HepG2 (cell line): ENCODE results near the gene IL15. TPM values are rescaled to one million over a fixed set of nuclear protein-coding genes. Genes with fewer than 3 reads are reported as not detected.

ENCODE experiments used
- ATAC-seq: fragments of 200-7000 bp; cut with Tn5 transposase; 3 replicates; pipeline ENCODE4 v1.9.1; 2020; ENCODE audit warnings: mild to moderate bottlenecking, moderate library complexity
- BruUV-seq: library from RNA; stranded (reverse); fragments of 400-500 nt; replicated peaks from 2 replicates; lab custom pipeline; 2021; lab: Mats Ljungman, UMichigan
- CTCF ChIA-PET: fragments of 300-600 bp; formaldehyde crosslinking; extraction: SDS; loops from one replicate; lab custom pipeline; 2021; ENCODE audit warnings: low total read pairs, inconsistent platforms, low intra/inter-chr PET ratio; lab: Yijun Ruan, JAX
- POLR2A ChIA-PET: fragments of 350-600 bp; sonication (Branson Sonifier 250); formaldehyde crosslinking; loops from one replicate; lab custom pipeline; 2020; ENCODE audit warnings: antibody characterized with exemption, inconsistent platforms; lab: Yijun Ruan, JAX
- DNase-seq: peaks from one replicate; pipeline ENCODE4 v3.0.0-alpha.2; 2015; ENCODE audit warnings: low spot score
- FAIRE-seq: peaks from 3 replicates; lab custom pipeline; 2011; peaks lifted over from hg19 to GRCh38; lab: Jason Lieb, UNC
- H2AFZ ChIP-seq: one replicate; pipeline ENCODE4 v1.6.1; 2011; ENCODE audit warnings: low read length, inconsistent platforms
- H3K27ac ChIP-seq: fragments of 300-600 bp; 3 replicates; pipeline ENCODE4 v1.8.0; 2011; ENCODE audit warnings: mixed run types, mild to moderate bottlenecking, mixed read lengths, low read length, inconsistent platforms; ENCODE audit not compliant: insufficient read depth; ENCODE audit errors: extremely low read length
- H3K27me3 ChIP-seq, 2 experiments: fragments of 200-600 bp in 1 of 2; 2 replicates in 1 of 2; 3 replicates in 1 of 2; pipeline versions ENCODE4 v1.6.0 to v1.8.0; 2011; ENCODE audit warnings: low read length in 2 of 2, mild to moderate bottlenecking in 2 of 2, moderate library complexity in 2 of 2, inconsistent platforms in 1 of 2; ENCODE audit not compliant: insufficient read depth in 2 of 2, control insufficient read depth in 1 of 2
- H3K36me3 ChIP-seq, 2 experiments: fragments of 200-600 bp in 1 of 2; replicated peaks in 1 of 2; 2 replicates in 1 of 2; 3 replicates in 1 of 2; pipeline versions ENCODE4 v1.5.1 to v1.8.0; 2011; ENCODE audit warnings: low read length in 2 of 2, inconsistent platforms in 1 of 2; ENCODE audit not compliant: insufficient read depth in 2 of 2, control insufficient read depth in 1 of 2
- H3K4me1 ChIP-seq: 2 replicates; pipeline ENCODE4 v1.5.1; 2012; ENCODE audit warnings: low read length, inconsistent platforms; ENCODE audit not compliant: insufficient read depth
- H3K4me2 ChIP-seq: 2 replicates; pipeline ENCODE4 v1.6.0; 2011; ENCODE audit warnings: low read depth, low read length, inconsistent platforms
- H3K4me3 ChIP-seq, 3 experiments: fragments of 200-600 bp in 1 of 3; sonication (generic), shearing (Covaris generic) in 1 of 3; replicated peaks in 1 of 3; 2 replicates each; pipeline ENCODE4 v1.5.1; 2011 to 2016; ENCODE audit warnings: low read length in 3 of 3, inconsistent platforms in 2 of 3, low read depth in 2 of 3, mild to moderate bottlenecking in 2 of 3, control low read depth in 1 of 3, mixed read lengths in 1 of 3; ENCODE audit not compliant: insufficient read depth in 1 of 3
- H3K79me2 ChIP-seq: one replicate; pipeline ENCODE4 v1.6.1; 2011; ENCODE audit warnings: low read length, inconsistent platforms; ENCODE audit not compliant: insufficient read depth
- H3K9ac ChIP-seq: 2 replicates; pipeline ENCODE4 v1.6.0; 2011; ENCODE audit warnings: mild to moderate bottlenecking, low read depth, low read length, inconsistent platforms; ENCODE audit not compliant: insufficient read depth
- H3K9me3 ChIP-seq: 2 replicates; pipeline ENCODE4 v1.5.1; 2012; ENCODE audit warnings: mild to moderate bottlenecking, low read length
- H4K20me1 ChIP-seq: 2 replicates; pipeline ENCODE4 v1.6.0; 2011; ENCODE audit warnings: inconsistent platforms, mild to moderate bottlenecking, low read length, moderate library complexity; ENCODE audit not compliant: insufficient read depth
- ELF4 ChIP-seq: sonication (generic); formaldehyde crosslinking; IDR thresholded peaks from 2 replicates; pipeline ENCODE4 v1.5.0; 2020; ENCODE audit warnings: missing genetic modification reagents, mild to moderate bottlenecking, moderate library complexity, borderline replicate concordance
- HNF4A ChIP-seq: sonication (generic); formaldehyde crosslinking; IDR thresholded peaks from 2 replicates; pipeline ENCODE4 v1.4.0; 2020; ENCODE audit warnings: missing genetic modification reagents
- MED1 ChIP-seq: sonication (generic); formaldehyde crosslinking; IDR thresholded peaks from 2 replicates; pipeline ENCODE4 v1.4.0; 2020; ENCODE audit warnings: missing genetic modification reagents
- MTF1 ChIP-seq: sonication (generic); formaldehyde crosslinking; IDR thresholded peaks from 2 replicates; pipeline ENCODE4 v1.5.0; 2020; ENCODE audit warnings: missing genetic modification reagents
- PAX8 ChIP-seq: sonication (generic); formaldehyde crosslinking; IDR thresholded peaks from 2 replicates; pipeline ENCODE4 v1.8.0; 2022; ENCODE audit warnings: mild to moderate bottlenecking, missing genetic modification reagents, borderline replicate concordance
- PHF20 ChIP-seq: sonication (generic); formaldehyde crosslinking; IDR thresholded peaks from 2 replicates; pipeline ENCODE4 v1.5.0; 2020; ENCODE audit warnings: mild to moderate bottlenecking, missing genetic modification reagents
- POLR2AphosphoS5 ChIP-seq: IDR thresholded peaks from 2 replicates; pipeline ENCODE4 v1.6.1; 2012; ENCODE audit warnings: low read depth, low read length
- RAD51 ChIP-seq: fragments of 450-650 bp; IDR thresholded peaks from 2 replicates; pipeline ENCODE4 v1.6.1; 2016; ENCODE audit warnings: borderline replicate concordance
- SP140L ChIP-seq: sonication (generic); formaldehyde crosslinking; IDR thresholded peaks from 2 replicates; pipeline ENCODE4 v1.4.0; 2020; ENCODE audit warnings: missing genetic modification reagents, borderline replicate concordance
- ZNF20 ChIP-seq: sonication (generic); formaldehyde crosslinking; IDR thresholded peaks from 2 replicates; pipeline ENCODE4 v1.4.0; 2020; ENCODE audit warnings: mild to moderate bottlenecking, moderate library complexity, missing genetic modification reagents
- ZNF274 ChIP-seq: sonication (generic); formaldehyde crosslinking; IDR thresholded peaks from 2 replicates; pipeline ENCODE4 v1.5.1; 2020; ENCODE audit warnings: mild to moderate bottlenecking, missing genetic modification reagents
- ZNF343 ChIP-seq: sonication (generic); formaldehyde crosslinking; IDR thresholded peaks from 2 replicates; pipeline ENCODE4 v1.4.0; 2020; ENCODE audit warnings: mild to moderate bottlenecking, missing genetic modification reagents
- ZNF761 ChIP-seq: sonication (generic); formaldehyde crosslinking; conservative IDR thresholded peaks from 2 replicates; pipeline ENCODE4 v1.4.0; 2020; ENCODE audit warnings: mild to moderate bottlenecking, missing genetic modification reagents
- WGBS: methylation state at CpG from one replicate; pipeline ENCODE4 v1.1.6; 2017; ENCODE audit warnings: low lambda C conversion rate; 5-methylcytosine and 5-hydroxymethylcytosine counted together
- in situ Hi-C: cut with HindIII; loops from 2 replicates; pipeline ENCODE4 v1.10.0; 2017; ENCODE audit warnings: low pct_unique_long_range_greater_than_20kb; ENCODE audit not compliant: extremely low pct_ligation_motif_present
- intact Hi-C: fragments of 100-400 bp; cut with micrococcal nuclease; formaldehyde crosslinking; loops from one replicate; pipeline ENCODE4 v1.10.0; 2022; ENCODE audit not compliant: unreplicated experiment
- polyA plus RNA-seq, 8 experiments: library from polyadenylated mRNA; depleted of rRNA in 3 of 8; stranded (reverse) in 7 of 8; unstranded in 1 of 8; fragments of >200 nt; fragmentation: Illumina TruSeq in 4 of 8; extraction: Trizol in 4 of 8; gene quantifications; 2 replicates each; pipeline versions ENCODE4 v1.2.1 to v1.2.3, GENCODE V29; 2011 to 2016; ENCODE audit warnings: low read depth in 4 of 8, missing spikeins in 1 of 8, mixed read lengths in 1 of 8; ENCODE audit not compliant: insufficient read depth in 1 of 8
- total RNA-seq, 5 experiments: library from RNA; depleted of rRNA; stranded (reverse); fragments of >200 nt; fragmentation: Illumina TruSeq; extraction: Trizol; gene quantifications; 2 replicates each; pipeline ENCODE4 v1.2.3, GENCODE V29; 2016; ENCODE audit warnings: low read depth in 1 of 5
- TF ChIP-seq, protein P1 (sequence below): sonication (generic); formaldehyde crosslinking; IDR thresholded peaks from 2 replicates; pipeline ENCODE4 v1.4.0; 2020; ENCODE audit warnings: missing genetic modification reagents
- TF ChIP-seq, protein P2 (sequence below): sonication (generic); formaldehyde crosslinking; IDR thresholded peaks from 2 replicates; pipeline ENCODE4 v1.5.0; 2020; ENCODE audit warnings: missing genetic modification reagents, mild to moderate bottlenecking, borderline replicate concordance

The IL15 gene
- total and polyA plus RNA-seq, 2 of the 13 experiments (the other 11 are each of a cell fraction or from before 2014, with no cell fraction given): 0.12 to 0.24 TPM

GRCh38 chr4:141647966-141648365 is 11.6 kb downstream of the IL15 start:
- Histone ChIP-seq H3K4me1 (no peaks in the 10 kb centered on the region), H4K20me1 (no peaks in the 10 kb centered on the region), H3K79me2 (no peaks in the 10 kb centered on the region), H3K4me2 (no peak overlapping the region), H3K36me3 (no peaks in the 10 kb centered on the region), H3K9ac (no peak overlapping the region), H3K9me3 (no peaks in the 10 kb centered on the region), H3K27me3 (no peaks in the 10 kb centered on the region), H3K27ac (no peak overlapping the region), H2AFZ (no peak overlapping the region), H3K4me3 (no peak overlapping the region)
- ATAC-seq (no peak), FAIRE-seq (no peak), DNase-seq (no peak)
- intact Hi-C loops: no loop called here
- no TSS peak for BruUV-seq
- CTCF ChIA-PET: no interaction called here
- POLR2A ChIA-PET: no interaction called here
- in situ Hi-C loops: no loop called here
- 0% methylated on average over 1 of the region's 1 CpG for WGBS
- no peak for TF ChIP-seq HNF4A (CRISPR knock-in tag)
- no peak for TF ChIP-seq ZNF274 (CRISPR knock-in tag)
- no peak for TF ChIP-seq MTF1 (CRISPR knock-in tag)
- no peak for TF ChIP-seq SP140L (CRISPR knock-in tag)
- TF ChIP-seq, protein P1, sequence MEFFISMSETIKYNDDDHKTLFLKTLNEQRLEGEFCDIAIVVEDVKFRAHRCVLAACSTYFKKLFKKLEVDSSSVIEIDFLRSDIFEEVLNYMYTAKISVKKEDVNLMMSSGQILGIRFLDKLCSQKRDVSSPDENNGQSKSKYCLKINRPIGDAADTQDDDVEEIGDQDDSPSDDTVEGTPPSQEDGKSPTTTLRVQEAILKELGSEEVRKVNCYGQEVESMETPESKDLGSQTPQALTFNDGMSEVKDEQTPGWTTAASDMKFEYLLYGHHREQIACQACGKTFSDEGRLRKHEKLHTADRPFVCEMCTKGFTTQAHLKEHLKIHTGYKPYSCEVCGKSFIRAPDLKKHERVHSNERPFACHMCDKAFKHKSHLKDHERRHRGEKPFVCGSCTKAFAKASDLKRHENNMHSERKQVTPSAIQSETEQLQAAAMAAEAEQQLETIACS: no peak
- TF ChIP-seq ZNF343: no peak

DNA sequence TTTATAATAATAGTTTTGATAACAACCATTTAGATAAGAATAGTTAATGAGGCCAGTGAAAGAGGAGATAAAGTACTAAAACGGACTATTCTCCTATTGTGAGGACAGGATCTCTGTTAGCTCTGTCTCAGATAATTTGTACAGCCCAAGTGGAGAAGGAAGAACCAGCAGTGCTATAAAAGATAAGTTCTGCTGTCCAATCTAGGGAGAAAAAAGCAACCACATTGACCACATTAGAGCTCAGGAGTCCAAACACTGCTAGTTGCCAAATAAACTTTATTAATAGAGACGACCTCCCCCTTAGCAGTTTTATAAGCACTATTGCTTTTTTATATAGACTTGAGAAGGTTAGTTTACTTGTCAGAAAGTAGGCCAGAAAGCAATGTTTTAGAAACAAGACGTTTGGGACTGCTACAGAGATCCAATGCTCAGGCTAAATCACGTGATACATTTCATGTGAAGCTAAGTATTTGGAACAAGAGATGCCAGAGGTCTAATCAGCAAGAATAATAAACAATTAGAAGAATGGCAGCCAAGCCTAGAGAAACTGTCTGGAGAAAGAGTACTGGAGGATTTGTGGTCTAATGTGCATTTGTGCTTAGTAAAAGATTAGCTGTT is 15.9 kb downstream of the IL15 start:
- ChIA-PET POLR2A (no interaction called here), CTCF (no interaction called here)
- Histone ChIP-seq H2AFZ (no peak overlapping the region), H4K20me1 (no peaks in the 10 kb centered on the region), H3K9ac (no peak overlapping the region), H3K27ac (no peak overlapping the region), H3K27me3 (no peaks in the 10 kb centered on the region), H3K79me2 (no peaks in the 10 kb centered on the region), H3K9me3 (no peaks in the 10 kb centered on the region)
- intact Hi-C loops (no loop called here), in situ Hi-C loops (no loop called here)
- FAIRE-seq: no peak
- BruUV-seq: no TSS peak
- under 1% methylated on average over 4 of the region's 4 CpGs for WGBS
- ATAC-seq: no peak
- DNase-seq: no peak
- TF ChIP-seq POLR2AphosphoS5: no peak
- no peak for TF ChIP-seq ELF4 (CRISPR knock-in tag)
- TF ChIP-seq ZNF20 (CRISPR knock-in tag): no peak
- no peak for TF ChIP-seq MED1 (CRISPR knock-in tag)
- TF ChIP-seq, protein P2, sequence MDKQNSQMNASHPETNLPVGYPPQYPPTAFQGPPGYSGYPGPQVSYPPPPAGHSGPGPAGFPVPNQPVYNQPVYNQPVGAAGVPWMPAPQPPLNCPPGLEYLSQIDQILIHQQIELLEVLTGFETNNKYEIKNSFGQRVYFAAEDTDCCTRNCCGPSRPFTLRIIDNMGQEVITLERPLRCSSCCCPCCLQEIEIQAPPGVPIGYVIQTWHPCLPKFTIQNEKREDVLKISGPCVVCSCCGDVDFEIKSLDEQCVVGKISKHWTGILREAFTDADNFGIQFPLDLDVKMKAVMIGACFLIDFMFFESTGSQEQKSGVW (CRISPR knock-in tag): no peak
- TF ChIP-seq ZNF761 (CRISPR knock-in tag): no peak
- TF ChIP-seq PHF20: no peak
- TF ChIP-seq RAD51: peak; percentile 74
- TF ChIP-seq PAX8 (CRISPR knock-in tag): no peak
- TF ChIP-seq, all 625 proteins: peak for 1
- Histone ChIP-seq H3K4me2 (no peak overlapping the region), H3K4me1 (no peaks in the 10 kb centered on the region), H3K36me3 (no peaks in the 10 kb centered on the region), H3K4me3 (no peak overlapping the region)
